ENCODE measurements around the gene LOXL3.

Gene LOXL3

DNA sequence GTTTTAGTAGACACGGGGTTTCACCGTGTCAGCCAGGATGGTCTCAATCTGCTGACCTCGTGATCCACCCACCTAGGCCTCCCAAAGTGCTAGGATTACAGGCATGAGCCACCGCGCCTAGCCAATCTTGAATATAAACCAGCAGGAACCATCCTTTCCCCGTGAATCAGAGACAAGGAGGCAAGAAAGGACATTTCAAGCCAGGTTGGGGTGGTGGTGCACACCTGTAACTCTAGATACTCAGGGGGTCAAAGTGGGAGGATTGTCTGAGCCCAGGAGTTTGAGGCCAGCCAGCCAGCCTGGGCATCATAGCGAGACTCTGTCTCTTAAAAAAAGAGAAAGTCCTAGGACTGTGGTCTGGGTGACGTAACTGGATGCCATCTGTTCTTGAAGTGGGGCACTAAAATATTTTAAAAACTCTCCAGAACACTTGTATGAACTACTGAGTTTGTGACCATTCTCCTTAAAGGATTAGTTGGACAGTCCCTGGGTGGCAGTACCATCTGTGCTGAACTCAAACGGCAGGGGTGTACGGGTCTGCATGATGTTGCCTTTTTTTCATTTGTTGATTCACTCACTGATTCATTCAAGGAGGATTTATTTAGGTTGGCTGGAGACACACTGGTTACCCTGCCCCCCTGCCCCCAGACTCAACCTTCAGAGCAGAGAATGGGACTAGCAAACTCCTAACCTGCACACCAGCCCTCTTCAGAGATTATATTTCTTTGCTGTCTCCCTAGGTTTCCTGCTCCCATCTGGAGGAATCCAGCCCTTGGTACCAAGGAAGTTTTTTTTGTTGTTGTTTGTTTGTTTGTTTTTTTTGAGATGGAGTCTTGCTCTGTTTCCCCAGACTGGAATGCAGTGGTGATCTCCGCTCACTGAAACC lies 42.4 kb downstream of the LOXL3 start:
- TF ChIP-seq ZNF10 (tag by site-specific recombination; IDR thresholded peaks at IDR 0.05) (no peak), ZEB2 (tag by site-specific recombination; IDR thresholded peaks at IDR 0.05) (no peak), ZNF248 (tag by site-specific recombination; IDR thresholded peaks at IDR 0.05) (no peak), ZNF514 (tag by site-specific recombination; IDR thresholded peaks at IDR 0.05) (no peak), ZNF561 (tag by site-specific recombination; IDR thresholded peaks at IDR 0.05; ENCODE audit: borderline replicate concordance) (no peak), ZNF585B (tag by site-specific recombination; IDR thresholded peaks at IDR 0.05) (no peak)
- TF ChIP-seq, protein P1, sequence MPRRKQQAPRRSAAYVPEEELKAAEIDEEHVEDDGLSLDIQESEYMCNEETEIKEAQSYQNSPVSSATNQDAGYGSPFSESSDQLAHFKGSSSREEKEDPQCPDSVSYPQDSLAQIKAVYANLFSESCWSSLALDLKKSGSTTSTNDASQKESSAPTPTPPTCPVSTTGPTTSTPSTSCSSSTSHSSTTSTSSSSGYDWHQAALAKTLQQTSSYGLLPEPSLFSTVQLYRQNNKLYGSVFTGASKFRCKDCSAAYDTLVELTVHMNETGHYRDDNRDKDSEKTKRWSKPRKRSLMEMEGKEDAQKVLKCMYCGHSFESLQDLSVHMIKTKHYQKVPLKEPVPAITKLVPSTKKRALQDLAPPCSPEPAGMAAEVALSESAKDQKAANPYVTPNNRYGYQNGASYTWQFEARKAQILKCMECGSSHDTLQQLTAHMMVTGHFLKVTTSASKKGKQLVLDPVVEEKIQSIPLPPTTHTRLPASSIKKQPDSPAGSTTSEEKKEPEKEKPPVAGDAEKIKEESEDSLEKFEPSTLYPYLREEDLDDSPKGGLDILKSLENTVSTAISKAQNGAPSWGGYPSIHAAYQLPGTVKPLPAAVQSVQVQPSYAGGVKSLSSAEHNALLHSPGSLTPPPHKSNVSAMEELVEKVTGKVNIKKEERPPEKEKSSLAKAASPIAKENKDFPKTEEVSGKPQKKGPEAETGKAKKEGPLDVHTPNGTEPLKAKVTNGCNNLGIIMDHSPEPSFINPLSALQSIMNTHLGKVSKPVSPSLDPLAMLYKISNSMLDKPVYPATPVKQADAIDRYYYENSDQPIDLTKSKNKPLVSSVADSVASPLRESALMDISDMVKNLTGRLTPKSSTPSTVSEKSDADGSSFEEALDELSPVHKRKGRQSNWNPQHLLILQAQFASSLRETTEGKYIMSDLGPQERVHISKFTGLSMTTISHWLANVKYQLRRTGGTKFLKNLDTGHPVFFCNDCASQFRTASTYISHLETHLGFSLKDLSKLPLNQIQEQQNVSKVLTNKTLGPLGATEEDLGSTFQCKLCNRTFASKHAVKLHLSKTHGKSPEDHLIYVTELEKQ (tag by site-specific recombination; IDR thresholded peaks at IDR 0.05; ENCODE audit: borderline replicate concordance), result no peak
- TF ChIP-seq, protein P2, sequence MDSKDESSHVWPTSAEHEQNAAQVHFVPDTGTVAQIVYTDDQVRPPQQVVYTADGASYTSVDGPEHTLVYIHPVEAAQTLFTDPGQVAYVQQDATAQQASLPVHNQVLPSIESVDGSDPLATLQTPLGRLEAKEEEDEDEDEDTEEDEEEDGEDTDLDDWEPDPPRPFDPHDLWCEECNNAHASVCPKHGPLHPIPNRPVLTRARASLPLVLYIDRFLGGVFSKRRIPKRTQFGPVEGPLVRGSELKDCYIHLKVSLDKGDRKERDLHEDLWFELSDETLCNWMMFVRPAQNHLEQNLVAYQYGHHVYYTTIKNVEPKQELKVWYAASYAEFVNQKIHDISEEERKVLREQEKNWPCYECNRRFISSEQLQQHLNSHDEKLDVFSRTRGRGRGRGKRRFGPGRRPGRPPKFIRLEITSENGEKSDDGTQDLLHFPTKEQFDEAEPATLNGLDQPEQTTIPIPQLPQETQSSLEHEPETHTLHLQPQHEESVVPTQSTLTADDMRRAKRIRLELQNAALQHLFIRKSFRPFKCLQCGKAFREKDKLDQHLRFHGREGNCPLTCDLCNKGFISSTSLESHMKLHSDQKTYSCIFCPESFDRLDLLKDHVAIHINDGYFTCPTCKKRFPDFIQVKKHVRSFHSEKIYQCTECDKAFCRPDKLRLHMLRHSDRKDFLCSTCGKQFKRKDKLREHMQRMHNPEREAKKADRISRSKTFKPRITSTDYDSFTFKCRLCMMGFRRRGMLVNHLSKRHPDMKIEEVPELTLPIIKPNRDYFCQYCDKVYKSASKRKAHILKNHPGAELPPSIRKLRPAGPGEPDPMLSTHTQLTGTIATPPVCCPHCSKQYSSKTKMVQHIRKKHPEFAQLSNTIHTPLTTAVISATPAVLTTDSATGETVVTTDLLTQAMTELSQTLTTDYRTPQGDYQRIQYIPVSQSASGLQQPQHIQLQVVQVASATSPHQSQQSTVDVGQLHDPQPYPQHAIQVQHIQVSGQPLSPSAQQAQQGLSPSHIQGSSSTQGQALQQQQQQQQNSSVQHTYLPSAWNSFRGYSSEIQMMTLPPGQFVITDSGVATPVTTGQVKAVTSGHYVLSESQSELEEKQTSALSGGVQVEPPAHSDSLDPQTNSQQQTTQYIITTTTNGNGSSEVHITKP (tag by site-specific recombination; IDR thresholded peaks at IDR 0.05), result peak; percentile 65
- TF ChIP-seq, protein P3, sequence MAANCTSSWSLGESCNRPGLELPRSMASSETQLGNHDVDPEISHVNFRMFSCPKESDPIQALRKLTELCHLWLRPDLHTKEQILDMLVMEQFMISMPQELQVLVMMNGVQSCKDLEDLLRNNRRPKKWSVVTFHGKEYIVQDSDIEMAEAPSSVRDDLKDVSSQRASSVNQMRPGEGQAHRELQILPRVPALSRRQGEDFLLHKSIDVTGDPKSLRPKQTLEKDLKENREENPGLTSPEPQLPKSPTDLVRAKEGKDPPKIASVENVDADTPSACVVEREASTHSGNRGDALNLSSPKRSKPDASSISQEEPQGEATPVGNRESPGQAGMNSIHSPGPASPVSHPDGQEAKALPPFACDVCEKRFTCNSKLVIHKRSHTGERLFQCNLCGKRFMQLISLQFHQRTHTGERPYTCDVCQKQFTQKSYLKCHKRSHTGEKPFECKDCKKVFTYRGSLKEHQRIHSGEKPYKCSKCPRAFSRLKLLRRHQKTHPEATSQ (tag by site-specific recombination; IDR thresholded peaks at IDR 0.05), result no peak
- H3K36me3 ChIP-seq (ENCODE audit: control insufficient read depth in 2 of 2, insufficient read depth in 1 of 2, low read length in 2 of 2), result no peaks in the 10 kb centered on the region
- no peaks in the 10 kb centered on the region for H3K9me3 ChIP-seq (ENCODE audit: control insufficient read depth, insufficient read depth, low read depth, low read length)
- CTCF ChIA-PET, result interaction anchor here (1.2 kb wide), 1 partner anchor 78 kb away, joined by 3 read pairs; no protein-coding TSS in a partner anchor
- H3K27ac ChIP-seq (ENCODE audit: extremely low read depth, low read depth, low read length), result no peak overlapping the region
- no peak overlapping the region for H3K4me3 ChIP-seq (ENCODE audit: low read depth, low read length)
- POLR2A ChIA-PET, result interaction anchor here (0.6 to 2.3 kb wide), 5 partner anchors 10 to 427 kb away, joined by 3 to 13 read pairs (median 4); partner anchors contain the start of genes AUP1, CCDC142, HTRA2 and TTC31
- H3K4me1 ChIP-seq (ENCODE audit: control insufficient read depth, insufficient read depth, low read length), result peaks cover 4% of the 10 kb centered on the region; the same call in 1 of the 2 replicates

DNA sequence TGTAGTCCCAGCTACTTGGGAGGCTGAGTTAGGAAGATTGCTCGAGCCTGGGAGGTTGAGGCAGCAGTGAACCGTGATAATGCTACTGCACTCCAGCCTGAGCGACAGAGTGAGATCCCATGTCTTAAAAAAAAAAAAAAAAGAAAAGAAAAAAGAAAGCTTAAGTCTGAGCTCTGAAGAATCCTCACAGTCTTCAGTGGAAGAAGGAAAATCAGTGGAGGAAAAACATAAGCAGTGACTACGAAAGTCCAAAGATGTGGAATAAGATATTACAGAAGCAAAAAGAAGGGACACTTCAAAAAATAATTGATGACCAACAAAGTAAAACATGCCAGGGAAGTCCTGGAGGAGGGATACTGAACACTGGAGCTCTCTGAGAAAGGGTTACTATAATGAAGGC lies 43.5 kb downstream of the LOXL3 start:
- Histone ChIP-seq H3K36me3 (ENCODE audit: control insufficient read depth in 2 of 2, insufficient read depth in 1 of 2, low read length in 2 of 2) (peaks cover 4 to 8% of the 10 kb centered on the region in 2 experiments; a peak in 1 of 3 replicates), H3K27ac (ENCODE audit: extremely low read depth, low read depth, low read length) (no peak overlapping the region), H3K9me3 (ENCODE audit: control insufficient read depth, insufficient read depth, low read depth, low read length) (no peaks in the 10 kb centered on the region), H3K4me1 (ENCODE audit: control insufficient read depth, insufficient read depth, low read length) (peaks cover 4% of the 10 kb centered on the region; the same call in 1 of the 2 replicates), H3K4me3 (ENCODE audit: low read depth, low read length) (no peak overlapping the region)
- ChIA-PET CTCF (interaction anchor here (0.8 to 1.2 kb wide), 5 partner anchors 19 to 175 kb away, joined by 3 to 4 read pairs (median 3); partner anchors contain the start of genes AUP1 and HTRA2), POLR2A (interaction anchor here (0.8 to 2.3 kb wide), 4 partner anchors 9 to 52 kb away, joined by 3 to 13 read pairs (median 5); partner anchors contain the start of genes AUP1, CCDC142, HTRA2 and TTC31)
- TF ChIP-seq RBAK (tag by site-specific recombination; IDR thresholded peaks at IDR 0.05), result no peak
- TF ChIP-seq ZNF341 (tag by site-specific recombination; IDR thresholded peaks at IDR 0.05; ENCODE audit: low read depth), result no peak
- TF ChIP-seq ZNF629 (tag by site-specific recombination; IDR thresholded peaks at IDR 0.05), result no peak
- TF ChIP-seq, protein P4, sequence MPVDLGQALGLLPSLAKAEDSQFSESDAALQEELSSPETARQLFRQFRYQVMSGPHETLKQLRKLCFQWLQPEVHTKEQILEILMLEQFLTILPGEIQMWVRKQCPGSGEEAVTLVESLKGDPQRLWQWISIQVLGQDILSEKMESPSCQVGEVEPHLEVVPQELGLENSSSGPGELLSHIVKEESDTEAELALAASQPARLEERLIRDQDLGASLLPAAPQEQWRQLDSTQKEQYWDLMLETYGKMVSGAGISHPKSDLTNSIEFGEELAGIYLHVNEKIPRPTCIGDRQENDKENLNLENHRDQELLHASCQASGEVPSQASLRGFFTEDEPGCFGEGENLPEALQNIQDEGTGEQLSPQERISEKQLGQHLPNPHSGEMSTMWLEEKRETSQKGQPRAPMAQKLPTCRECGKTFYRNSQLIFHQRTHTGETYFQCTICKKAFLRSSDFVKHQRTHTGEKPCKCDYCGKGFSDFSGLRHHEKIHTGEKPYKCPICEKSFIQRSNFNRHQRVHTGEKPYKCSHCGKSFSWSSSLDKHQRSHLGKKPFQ (tag by site-specific recombination; IDR thresholded peaks at IDR 0.05), result no peak
- TF ChIP-seq ZNF19 (tag by site-specific recombination; IDR thresholded peaks at IDR 0.05; ENCODE audit: low read depth), result no peak
- TF ChIP-seq ZFP69B (tag by site-specific recombination; IDR thresholded peaks at IDR 0.05), result no peak
- TF ChIP-seq ZNF433 (tag by site-specific recombination; IDR thresholded peaks at IDR 0.05; ENCODE audit: low read depth), result no peak
- TF ChIP-seq ZNF16 (tag by site-specific recombination; IDR thresholded peaks at IDR 0.05; ENCODE audit: low read depth), result no peak
- no peak for TF ChIP-seq ZFP41 (tag by site-specific recombination; IDR thresholded peaks at IDR 0.05; ENCODE audit: borderline replicate concordance)
- no peak for TF ChIP-seq KLF7 (tag by site-specific recombination; IDR thresholded peaks at IDR 0.05; ENCODE audit: borderline replicate concordance)
- TF ChIP-seq TCF7L2 (IDR thresholded peaks at IDR 0.05; ENCODE audit: borderline replicate concordance, low read depth, low read length), result no peak
- no peak for TF ChIP-seq ZNF596 (tag by site-specific recombination; IDR thresholded peaks at IDR 0.05)
